Breast epithelium (tissue), 3 donors: Measurements from ENCODE around the gene TMCC1.

ENCODE experiments used
- CTCF ChIP-seq, 3 donors: fragments of 450-650 bp; IDR thresholded peaks; one replicate each; pipeline ENCODE4 v1.5.1; 2016 to 2017; ENCODE audit warnings: antibody characterized with exemption in 3 of 3, mild to moderate bottlenecking in 3 of 3, moderate library complexity in 3 of 3
- POLR2A ChIP-seq: fragments of 450-650 bp; IDR thresholded peaks from one replicate; pipeline ENCODE4 v1.6.1; 2016; ENCODE audit warnings: antibody characterized with exemption, mild to moderate bottlenecking, moderate library complexity

DNA sequence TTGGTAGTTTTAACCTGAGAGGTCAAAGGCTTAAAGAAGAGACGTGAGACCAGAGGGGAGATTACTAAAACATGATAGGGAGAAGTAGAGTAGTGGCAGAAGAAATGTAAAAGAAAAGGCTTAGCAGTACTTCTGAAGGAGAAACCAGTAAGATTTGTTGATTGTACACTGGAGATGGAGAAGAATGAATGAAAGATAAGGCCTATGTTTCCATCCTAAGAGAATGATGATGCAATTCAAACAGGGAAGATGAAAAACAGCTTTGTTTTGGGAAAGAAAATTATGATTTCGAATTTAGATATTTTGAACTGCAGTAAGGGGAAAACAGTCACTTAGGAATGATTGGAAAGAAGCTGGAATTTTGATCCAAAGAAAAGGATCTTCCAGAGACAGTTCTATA is 189.6 kb downstream of the TMCC1 start:
- TF ChIP-seq POLR2A (no peak), CTCF (IDR thresholded peaks at IDR 0.05) (no peak)
